GM19455 (cell line): Measurements from ENCODE around the gene GLIPR2.
"Not testable (repeated sequence)": the region's sequence is repeated elsewhere in the genome, so short reads cannot be mapped to it uniquely, and the experiment has no call there.

Source experiments
- ATAC-seq: cut with Tn5 transposase; IDR thresholded peaks from one replicate; pipeline ENCODE4 v1.9.1; 2021; ENCODE audit not compliant: unreplicated experiment

Gene GLIPR2

DNA sequence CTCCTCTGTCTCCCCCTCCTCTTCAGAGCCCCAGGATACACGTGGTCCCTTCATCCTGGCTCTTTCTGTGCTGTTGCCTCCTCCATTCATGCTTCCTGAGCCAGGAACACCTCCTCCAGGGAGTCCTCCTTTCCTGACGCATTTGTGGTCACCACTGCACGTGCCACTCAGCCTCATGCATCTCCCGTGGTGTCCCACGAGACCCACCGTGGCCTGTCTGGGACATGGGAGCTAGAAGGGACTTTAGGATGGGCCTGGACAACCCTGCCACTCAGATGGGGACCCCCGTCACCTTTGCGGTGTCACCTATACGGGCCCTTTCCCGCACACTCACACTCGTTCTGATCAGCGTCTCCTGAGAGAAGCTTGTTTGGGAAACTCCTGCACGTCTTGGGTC lies 6.7 kb downstream of the GLIPR2 start:
- no peak for ATAC-seq

DNA sequence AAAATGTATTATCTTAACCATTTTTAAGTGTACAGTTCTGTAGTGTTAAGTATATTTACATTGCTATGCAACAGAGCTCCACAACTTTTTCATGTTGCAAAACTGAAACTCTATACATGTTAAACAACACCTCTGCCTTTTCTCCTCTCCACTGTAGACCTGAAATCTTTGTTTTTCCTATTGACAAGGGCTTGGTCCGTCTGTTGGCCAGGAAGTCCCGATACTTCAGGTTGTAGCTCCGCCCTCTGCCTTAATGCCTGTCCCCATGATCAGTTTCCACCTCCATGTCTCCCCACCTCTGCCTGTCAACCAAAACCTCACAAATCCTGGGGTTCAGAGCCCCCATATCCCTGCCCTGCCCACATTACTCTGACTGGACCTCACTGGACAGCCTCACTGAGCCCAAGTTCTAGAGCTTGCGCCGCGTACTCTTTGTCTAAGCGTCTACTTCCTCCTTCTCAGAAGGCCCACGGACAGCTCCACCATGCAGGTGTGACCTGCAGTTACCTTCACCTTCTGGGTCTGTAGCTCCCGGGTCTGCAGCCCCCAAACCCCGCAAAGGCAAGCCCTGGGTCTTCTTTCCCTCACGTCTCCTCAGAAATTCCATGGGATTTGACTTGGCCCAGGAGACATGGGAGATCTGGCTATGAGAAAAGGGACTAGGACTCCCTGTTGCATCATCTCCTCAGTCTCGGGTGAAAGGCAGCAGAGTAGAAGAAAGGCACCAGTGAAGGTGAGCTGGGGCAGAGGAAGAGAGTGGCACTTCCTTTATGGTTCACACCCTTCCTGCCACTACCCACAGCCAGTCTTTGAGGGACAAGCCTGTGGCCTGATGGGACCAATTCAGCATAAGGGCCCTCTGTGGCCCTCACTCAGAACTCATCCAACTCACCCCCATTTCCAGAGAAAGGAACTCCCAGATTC lies 8.0 kb downstream of the GLIPR2 start:
- ATAC-seq, result no peak

DNA sequence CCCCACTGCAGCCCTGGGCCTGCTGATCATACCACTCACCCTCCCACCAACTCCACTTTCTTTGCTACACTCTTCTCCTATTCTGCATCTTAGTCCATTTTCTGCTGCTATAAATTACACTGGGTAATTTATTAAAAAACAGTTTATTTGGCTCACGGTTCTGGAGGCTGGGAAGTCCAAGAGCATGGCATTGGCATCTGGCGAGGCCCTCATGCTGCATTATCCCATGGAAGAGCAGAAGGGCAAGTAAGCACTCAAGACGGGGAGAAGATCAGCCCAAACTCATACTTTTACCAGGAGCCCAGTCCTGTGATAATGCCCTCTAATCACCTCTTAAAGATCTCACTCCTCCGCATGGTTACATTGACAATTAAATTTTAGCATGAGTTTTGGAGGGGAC lies 9.4 kb downstream of the GLIPR2 start:
- no peak for ATAC-seq

DNA sequence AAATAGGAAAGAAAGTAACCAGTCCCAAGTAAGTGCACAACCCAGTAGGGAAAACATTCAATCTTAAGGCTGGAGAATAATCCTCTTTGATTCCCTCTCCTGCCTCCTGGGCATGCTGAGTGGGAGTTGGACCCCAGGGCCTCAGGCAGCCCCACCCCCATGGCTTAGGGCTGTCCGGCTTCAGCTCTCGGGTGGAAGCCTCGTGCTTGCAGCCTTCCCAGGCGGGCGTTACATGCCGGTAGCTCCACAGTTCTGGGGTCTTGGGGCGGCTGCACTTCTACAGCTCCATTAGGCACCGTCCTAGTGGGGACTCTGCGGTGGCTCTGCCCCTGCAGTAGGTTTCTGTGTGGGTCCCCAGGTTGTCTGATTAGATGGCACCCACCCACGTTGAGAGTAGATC lies 10.1 kb downstream of the GLIPR2 start:
- no peak for ATAC-seq

DNA sequence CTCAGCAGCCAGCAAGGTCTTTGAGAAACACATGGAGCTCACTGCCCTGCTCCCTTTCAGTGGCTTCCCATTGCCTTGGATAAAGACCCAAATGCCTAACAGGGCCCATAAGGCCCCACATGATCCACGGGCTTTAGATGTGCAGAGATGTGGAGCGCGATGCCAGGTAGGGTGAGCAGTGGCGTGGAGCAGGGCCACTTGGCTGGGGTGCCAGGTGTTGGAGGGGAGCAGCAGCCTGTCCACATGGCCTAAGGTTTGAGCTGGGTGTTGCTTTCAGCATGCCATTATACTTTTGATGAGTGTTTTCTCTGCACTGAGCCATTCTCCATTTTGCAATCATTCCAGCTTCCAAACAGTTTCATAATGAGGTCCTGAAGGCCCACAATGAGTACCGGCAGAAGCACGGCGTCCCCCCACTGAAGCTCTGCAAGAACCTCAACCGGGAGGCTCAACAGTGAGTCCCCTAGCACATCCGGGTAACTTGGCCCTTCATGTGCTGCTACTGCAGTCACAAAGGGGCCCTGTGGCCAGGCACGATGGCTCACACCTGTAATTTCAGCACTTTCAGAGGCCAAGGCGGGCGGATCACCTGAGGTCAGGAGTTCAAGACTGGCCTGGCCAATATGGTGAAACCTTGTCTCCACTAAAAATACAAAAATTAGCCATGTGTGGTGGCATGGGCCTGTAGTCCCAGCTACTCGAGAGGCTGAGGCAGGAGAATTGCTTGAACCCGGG lies 11.1 kb downstream of the GLIPR2 start:
- ATAC-seq, result no peak

DNA sequence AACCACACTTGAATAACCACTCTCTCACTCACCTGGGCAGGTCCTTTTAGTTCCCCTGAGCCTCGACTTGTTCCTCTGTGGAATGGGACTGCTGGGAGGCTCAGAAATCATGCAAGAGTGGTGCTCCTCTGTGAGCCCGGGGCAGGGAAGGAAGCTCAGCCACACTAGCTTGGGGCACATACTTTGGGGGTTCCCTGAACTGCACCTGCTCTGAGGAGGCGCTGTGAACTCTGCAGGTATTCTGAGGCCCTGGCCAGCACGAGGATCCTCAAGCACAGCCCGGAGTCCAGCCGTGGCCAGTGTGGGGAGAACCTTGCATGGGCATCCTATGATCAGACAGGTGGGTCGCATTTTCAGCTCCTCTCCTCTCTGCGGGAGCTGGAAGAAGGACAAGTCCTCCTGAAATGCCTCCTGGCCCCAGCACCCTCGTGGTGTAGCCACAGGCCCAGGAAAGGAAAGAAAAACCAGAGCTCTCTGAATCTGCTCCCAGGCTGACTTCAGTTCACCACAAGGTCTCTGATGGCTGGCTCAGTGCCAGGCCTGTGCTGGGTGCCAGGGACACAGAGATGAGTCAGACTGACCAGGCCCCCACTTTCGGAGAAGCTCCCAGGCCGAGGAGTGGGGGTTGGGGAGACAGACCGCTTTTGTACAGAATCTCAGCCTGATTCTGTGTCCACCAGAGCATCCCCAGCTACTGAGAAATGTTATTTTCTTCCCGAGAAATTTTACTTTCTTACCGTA lies 11.9 kb downstream of the GLIPR2 start:
- ATAC-seq, result no peak

DNA sequence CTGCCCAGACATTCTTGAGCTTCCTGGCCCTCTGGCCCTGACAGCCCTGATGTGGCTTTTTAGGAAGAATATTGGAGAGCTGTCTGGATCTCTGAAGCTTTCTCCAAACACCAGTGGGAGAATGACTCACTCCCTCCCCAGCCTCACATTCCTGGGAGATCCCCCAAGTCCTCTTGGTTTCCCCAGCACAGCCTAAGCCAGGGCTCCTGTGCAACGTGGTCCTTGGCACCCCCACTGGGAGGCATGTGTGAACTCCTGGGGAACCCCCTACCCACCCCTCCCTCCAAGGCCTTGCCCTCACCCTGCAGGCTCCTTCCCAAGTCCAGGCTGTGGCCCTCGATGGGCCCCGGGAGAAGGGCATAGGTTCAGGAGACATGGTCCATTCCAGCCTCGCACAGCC lies 12.7 kb downstream of the GLIPR2 start:
- no peak for ATAC-seq

DNA sequence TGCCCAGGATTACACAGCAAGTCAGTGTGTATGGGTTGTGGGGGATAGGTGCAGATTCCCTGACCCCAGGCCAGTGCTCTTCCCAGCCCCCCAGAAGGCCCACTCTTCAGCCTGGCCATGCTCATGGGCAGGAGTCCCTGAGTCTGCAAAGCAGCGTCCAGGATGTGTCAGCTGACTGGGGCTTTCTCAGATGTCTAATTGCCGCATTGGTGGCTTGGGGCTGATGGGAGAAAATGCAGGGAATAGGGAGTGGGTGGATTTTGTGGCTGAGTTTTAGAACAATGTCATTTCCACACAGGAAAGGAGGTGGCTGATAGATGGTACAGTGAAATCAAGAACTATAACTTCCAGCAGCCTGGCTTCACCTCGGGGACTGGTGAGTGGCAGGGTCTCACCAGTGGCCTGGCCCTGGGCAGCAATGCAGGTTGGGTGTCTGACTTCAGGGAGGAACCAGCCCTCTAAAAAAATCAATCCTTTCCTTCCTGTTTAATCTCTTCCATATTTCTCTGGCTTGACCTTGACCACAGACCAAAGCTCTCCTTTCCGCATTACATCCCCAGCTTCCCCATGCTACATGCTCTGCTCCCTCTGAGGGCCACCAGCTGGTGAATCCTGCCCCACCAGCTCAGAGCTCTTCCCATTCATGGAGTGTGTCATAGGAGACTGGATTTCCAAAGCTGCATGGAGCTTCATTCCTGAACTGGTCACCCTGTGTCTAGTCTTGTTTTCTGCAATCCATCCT lies 14.2 kb downstream of the GLIPR2 start:
- ATAC-seq, result no peak

DNA sequence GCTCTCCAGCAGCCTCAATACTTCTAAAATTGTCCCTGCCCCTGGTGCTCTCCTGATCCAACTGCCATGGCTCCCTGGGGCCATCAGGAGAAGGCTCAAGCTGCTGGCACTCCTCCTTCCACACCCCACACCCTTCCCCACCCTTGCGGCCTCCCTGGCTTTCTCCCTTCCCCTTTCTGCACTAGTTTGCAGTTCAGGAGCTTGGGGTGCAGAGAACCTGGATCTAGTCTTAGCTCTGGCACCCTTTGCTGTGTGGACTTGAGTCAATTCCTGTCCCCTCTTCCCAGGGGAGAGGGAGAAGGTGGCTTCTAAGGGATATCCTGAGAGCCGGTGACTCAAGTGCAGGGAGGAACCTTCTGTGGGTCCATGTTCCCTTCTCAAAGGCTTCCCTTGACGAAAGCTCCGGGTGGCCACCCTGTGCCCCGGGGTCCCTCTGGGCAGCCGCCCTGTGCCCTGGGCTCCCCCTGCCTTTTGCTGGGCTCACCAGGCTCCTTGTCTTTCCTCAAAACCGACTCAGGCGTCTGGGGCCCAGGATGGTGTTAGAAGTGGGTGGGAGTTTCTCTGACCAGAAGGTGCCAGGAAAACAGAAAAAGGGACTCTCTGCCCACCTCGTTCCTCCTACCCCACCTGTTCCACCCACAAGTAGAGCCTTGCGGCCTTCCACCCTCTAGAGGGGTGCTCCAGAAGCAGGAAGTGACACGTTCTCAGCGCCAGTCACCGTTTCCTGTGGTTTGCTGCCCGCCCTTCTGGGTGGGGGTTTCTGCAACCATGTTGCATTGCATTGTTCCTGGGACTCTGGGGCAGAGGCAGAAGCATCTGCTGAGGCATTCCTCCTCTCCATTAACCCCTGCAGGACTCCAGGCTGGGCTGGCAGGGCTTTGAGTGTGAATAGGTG lies 15.0 kb downstream of the GLIPR2 start:
- peak; percentile 68 for ATAC-seq

DNA sequence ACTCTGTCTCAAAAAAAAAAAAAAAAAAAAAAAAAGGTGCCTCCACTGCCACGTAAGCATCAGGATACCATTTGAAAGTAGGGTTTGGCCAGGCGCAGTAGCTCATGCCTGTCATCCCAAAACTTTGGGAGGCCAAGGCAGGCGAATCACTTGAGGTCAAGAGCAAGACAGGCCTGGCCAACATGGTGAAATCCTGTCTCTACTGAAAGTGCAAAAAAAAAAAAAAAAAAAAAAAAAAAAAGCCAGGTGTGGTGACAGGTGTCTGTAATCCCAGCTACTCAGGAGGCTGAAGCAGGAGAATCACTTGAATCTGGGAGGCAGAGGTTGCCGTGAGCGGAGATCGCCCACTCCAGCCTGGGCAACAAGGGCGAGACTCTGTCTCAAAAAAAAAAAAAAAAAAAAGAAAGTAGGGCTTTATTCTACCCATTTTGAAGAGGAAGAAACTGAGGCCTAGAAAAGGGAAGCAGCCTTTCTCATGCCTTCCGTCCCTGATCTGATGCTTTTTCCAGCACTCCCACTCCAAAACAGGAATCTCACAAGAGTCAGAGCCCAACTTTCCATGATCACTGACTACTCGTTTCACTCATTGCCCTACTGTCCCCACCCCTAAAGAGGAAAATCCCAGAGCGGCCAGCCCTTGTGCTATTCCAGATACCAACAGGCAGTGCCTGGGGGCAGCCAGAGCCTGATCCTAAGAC lies 16.4 kb downstream of the GLIPR2 start:
- no peak for ATAC-seq

DNA sequence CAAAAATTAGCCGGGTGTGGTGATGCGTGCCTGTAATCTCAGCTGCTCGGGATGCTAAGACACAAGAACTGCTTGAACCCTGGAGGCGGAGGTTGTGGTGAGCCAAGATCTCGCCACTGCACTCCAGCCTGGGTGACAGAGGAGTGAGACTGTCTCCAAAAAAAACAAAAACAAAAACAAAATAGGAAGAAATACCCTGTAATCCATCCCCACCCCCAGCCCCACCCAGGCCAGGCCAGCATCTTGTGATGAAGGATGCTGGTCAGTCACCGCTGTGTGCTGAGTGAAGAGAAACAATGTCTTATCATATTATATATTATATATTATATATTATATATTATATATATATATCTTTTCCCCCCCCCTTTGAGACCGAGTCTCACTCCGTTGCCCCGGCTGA lies 17.2 kb downstream of the GLIPR2 start:
- no peak for ATAC-seq

DNA sequence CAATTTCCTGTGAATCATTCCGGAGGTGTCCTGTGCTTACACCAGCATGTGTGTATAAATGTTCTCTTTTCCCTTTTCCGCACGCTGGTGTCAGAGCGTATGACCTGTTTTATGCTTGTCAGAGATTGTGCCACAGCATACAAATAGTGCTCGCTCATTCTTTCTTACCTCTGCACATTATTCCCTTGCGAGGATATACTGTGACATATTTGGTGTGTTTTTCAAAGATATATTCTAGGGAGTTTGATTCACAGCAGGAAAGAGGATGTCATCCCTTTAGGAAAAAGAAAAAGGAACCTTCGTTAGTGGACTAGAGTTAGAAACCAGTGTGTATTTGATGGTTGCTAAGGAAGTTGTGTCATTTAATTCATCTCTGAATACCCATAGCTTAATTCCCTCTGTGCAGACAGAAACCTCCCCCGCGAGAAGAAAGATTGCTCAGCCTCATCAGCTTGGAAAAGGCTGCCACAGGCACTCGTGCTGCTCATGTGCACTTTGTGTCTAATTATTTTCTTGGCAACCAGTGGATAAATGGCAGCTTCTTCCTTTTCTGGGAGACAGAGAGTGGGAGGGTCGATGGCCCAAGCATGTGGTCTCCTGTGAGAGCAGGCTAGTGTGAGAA lies 17.9 kb downstream of the GLIPR2 start:
- ATAC-seq, result no peak

DNA sequence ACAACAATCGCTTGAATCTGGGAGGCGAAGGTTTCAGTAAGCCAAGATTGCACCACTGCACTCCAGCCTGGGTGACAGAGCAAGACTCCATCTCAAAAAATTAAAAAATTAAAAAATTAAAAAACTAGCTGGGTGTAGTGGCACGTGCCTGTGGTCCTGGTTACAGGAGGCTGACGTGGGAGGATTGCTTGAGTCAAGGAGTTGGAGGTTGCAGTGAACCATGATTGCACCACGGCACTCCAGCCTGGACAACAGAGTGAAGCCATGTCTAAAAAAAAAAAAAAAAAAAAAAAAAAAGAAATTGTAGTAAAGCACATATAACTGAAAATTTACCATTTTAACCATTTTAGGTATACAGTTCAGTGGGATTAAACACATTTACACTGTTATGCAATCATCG lies 19.6 kb downstream of the GLIPR2 start:
- no peak for ATAC-seq

DNA sequence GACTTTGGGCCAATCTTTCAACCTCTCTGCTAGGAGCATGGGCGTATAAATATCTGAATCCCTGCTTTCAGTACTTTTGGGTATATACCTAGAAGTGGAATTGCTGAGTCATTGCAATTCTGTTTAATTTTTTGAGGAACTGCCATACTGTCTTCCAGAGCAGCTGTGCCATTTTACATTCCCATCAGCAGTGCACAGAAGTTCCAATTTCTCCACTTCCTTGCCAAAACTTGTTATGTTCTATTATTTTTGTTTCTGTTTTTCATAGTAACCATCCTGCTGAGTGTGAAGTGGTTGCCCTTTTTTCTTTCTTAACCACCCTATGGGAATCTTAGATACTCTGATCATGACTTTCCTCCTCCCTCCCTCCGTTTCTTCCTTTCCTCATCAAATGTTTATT lies 21.6 kb downstream of the GLIPR2 start:
- no peak for ATAC-seq

DNA sequence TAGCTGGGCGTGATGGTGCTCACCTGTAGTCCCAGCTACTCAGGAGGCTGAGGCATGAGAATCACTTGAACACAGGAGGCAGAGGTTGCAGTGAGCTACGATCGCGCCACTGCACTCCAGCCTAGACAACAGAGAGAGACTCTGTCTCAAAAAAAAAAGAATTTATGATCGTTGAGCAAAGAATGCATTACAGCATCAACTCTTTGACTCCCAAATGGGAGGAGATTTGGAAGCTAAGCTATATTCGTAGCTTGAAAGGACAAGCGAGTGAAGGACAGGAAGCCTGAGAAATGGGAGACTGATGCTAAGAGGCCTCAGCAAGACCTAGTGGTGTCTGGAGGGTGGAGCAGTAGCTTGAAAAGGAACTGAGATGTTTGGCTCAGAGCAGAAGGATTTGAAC lies 22.4 kb downstream of the GLIPR2 start:
- ATAC-seq, result no peak

DNA sequence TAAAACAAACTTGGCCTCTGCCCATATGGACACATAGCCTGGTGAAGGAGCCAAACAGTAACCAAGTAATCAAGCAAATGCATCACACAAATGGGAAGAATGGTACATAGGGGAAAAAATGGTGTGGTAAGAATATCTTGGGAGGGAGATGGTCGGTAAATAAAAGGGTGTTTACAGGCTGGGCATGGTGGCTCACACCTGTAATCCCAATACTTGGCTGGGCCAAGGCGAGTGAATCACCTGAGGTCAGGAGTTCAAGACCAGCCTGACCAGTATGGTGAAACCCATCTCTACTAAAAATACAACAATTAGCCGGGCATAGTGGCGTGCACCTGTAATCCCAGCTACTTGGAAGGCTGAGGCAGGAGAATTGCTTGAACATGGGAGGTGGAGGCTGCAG lies 23.0 kb downstream of the GLIPR2 start:
- ATAC-seq, result not testable (repeated sequence)

DNA sequence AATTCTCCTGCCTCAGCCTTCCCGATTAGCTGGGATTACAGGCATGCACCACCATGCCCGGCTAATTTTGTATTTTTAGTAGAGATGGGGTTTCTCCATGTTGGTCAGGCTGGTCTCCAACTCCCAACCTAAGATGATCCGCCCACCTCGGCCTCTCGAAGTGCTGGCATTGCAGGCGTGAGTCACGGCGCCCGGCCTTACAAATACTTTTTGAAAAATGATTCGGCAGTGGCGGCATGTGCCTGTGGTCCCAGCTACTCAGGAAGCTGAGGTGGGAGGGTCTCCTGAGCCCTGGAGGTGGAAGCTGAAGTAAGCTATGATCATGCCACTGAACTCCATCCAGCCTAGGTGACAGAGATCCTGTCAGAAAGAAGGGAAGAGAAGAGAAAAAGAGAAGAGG lies 23.6 kb downstream of the GLIPR2 start:
- ATAC-seq, result not testable (repeated sequence)

DNA sequence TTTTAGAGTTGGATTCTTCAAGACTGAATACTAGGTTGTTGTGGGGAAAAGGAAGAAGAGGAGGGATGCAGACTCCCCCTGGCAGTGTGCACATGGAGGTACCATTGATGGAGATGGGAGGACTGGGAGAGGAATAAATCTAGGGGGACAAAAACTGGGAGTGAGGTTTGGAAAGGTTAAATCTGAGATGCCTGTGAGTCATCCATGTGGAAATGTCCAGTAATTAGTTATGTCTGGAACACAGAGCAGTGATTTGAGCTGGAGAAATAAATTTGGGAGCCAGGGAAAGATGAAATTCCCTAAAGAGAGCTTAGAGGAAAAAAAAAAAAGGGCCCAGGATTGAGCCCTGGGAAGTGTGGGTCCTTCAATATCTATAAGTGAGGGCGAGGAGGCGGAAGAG lies 24.7 kb downstream of the GLIPR2 start:
- no peak for ATAC-seq

DNA sequence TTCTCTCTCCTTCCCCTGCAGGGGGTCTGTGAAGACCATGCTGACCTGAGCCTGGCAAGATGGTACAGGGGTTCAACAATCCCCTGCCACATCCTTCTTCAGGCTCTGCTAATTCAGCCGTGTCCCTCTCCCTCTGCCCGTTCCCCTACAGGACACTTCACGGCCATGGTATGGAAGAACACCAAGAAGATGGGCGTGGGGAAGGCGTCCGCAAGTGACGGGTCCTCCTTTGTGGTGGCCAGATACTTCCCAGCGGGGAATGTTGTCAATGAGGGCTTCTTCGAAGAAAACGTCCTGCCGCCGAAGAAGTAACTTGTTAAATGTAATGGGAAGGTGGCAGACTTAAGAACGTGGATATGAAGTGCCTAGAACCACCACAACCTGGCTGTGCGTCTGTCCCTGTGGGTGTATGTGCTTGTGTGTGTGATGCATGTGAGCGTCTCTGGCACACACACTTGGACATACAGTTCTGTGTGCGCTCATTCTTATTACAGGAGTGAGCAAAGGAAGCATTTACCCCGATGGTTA lies 25.7 kb downstream of the GLIPR2 start:
- no peak for ATAC-seq
